ENCODE data around the gene RSBN1. TPM values are rescaled to one million over a fixed set of nuclear protein-coding genes. Genes with fewer than 3 reads are reported as not detected.
A peak's percentile ranks its signal among the peaks of the same experiment; 100 is the strongest.

The RSBN1 gene
- total and polyA plus RNA-seq, 9 of the 15 experiments (the other 6 are each of a cell fraction or from before 2014, with no cell fraction given): 4.5 to 24.3 (median 13.0) TPM

DNA sequence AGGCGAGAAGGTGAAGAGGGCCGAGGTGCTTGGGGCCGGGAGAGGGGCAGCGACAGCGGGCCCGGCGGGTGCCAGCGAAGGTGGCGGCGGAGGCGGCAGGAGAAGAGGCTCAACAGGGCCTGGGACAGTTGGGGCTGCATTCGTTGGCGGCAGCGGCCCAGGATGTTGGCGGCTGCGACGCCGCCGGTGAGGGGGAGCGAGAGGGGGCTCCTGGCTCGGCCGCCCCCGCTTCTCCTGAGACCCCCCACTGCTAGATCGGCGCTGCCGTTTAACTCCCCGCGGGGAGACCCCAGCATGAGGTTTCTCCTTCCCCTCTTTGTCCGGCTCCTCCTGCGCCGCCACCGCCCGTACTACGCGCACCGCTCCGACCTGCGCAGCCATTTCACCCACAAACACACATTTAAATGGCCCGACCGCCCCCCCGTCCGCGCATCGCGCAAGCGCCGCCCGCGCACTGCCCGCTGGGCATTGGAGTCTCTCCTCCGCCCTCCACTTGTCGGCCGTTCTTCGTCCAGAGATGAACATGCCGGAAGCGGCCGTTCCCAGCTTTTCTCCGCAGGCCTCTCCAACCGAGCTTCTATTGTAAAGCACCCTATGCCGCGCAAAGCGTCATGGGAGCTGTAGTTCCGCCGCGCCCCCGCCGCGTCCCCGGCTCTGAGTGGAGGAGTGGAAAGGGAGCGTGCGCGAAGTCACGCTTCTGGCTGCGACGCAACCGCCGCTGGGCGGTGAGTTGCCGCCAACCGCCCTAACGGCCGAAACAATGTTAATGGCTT is at the start of gene RSBN1 (continued):
- TF ChIP-seq, protein P1, sequence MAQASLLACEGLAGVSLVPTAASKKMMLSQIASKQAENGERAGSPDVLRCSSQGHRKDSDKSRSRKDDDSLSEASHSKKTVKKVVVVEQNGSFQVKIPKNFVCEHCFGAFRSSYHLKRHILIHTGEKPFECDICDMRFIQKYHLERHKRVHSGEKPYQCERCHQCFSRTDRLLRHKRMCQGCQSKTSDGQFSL (CRISPR knock-in tag; IDR thresholded peaks at IDR 0.05): peak; percentile 96
- TF ChIP-seq, protein P1 (tag; IDR thresholded peaks at IDR 0.05): peak in 1 of 2 experiments; percentile 94; a peak in 2 of 4 replicates
- TF ChIP-seq ZNF124 (CRISPR knock-in tag; IDR thresholded peaks at IDR 0.05) (no peak), ELF1 (tag; IDR thresholded peaks at IDR 0.05) (peak; percentile 98), ELF4 (CRISPR knock-in tag; IDR thresholded peaks at IDR 0.05) (peak; percentile 77), C11orf30 (IDR thresholded peaks at IDR 0.05; ENCODE audit: low read depth) (peak; percentile 59), KDM5B (IDR thresholded peaks at IDR 0.05; ENCODE audit: insufficient replicate concordance, low read depth, low read length) (peak; percentile 96), ZC3H11A (IDR thresholded peaks at IDR 0.05; ENCODE audit: low read depth, low read length) (peak; percentile 78; the same call in 1 of the 2 replicates), MEIS2 (IDR thresholded peaks at IDR 0.05; ENCODE audit: partially characterized antibody) (peak; percentile 95), CHD2 (IDR thresholded peaks at IDR 0.05; ENCODE audit: low read depth, low read length) (peak; percentile 44), TBL1XR1 (IDR thresholded peaks at IDR 0.05; ENCODE audit: low read length in 2 of 2) (0 out of 4 replicates have a peak, but pooled peaks of 1 of the 2 experiments have one; percentile 63), ZNF175 (CRISPR knock-in tag; IDR thresholded peaks at IDR 0.05; ENCODE audit: low read depth) (peak; percentile 25; the same call in 1 of the 2 replicates)
- TF ChIP-seq, protein P2, sequence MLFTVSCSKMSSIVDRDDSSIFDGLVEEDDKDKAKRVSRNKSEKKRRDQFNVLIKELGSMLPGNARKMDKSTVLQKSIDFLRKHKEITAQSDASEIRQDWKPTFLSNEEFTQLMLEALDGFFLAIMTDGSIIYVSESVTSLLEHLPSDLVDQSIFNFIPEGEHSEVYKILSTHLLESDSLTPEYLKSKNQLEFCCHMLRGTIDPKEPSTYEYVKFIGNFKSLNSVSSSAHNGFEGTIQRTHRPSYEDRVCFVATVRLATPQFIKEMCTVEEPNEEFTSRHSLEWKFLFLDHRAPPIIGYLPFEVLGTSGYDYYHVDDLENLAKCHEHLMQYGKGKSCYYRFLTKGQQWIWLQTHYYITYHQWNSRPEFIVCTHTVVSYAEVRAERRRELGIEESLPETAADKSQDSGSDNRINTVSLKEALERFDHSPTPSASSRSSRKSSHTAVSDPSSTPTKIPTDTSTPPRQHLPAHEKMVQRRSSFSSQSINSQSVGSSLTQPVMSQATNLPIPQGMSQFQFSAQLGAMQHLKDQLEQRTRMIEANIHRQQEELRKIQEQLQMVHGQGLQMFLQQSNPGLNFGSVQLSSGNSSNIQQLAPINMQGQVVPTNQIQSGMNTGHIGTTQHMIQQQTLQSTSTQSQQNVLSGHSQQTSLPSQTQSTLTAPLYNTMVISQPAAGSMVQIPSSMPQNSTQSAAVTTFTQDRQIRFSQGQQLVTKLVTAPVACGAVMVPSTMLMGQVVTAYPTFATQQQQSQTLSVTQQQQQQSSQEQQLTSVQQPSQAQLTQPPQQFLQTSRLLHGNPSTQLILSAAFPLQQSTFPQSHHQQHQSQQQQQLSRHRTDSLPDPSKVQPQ (CRISPR knock-in tag; IDR thresholded peaks at IDR 0.05; ENCODE audit: borderline replicate concordance): no peak
- TF ChIP-seq, protein P3, sequence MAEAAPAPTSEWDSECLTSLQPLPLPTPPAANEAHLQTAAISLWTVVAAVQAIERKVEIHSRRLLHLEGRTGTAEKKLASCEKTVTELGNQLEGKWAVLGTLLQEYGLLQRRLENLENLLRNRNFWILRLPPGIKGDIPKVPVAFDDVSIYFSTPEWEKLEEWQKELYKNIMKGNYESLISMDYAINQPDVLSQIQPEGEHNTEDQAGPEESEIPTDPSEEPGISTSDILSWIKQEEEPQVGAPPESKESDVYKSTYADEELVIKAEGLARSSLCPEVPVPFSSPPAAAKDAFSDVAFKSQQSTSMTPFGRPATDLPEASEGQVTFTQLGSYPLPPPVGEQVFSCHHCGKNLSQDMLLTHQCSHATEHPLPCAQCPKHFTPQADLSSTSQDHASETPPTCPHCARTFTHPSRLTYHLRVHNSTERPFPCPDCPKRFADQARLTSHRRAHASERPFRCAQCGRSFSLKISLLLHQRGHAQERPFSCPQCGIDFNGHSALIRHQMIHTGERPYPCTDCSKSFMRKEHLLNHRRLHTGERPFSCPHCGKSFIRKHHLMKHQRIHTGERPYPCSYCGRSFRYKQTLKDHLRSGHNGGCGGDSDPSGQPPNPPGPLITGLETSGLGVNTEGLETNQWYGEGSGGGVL (CRISPR knock-in tag; IDR thresholded peaks at IDR 0.05): no peak
- TF ChIP-seq, protein P4, sequence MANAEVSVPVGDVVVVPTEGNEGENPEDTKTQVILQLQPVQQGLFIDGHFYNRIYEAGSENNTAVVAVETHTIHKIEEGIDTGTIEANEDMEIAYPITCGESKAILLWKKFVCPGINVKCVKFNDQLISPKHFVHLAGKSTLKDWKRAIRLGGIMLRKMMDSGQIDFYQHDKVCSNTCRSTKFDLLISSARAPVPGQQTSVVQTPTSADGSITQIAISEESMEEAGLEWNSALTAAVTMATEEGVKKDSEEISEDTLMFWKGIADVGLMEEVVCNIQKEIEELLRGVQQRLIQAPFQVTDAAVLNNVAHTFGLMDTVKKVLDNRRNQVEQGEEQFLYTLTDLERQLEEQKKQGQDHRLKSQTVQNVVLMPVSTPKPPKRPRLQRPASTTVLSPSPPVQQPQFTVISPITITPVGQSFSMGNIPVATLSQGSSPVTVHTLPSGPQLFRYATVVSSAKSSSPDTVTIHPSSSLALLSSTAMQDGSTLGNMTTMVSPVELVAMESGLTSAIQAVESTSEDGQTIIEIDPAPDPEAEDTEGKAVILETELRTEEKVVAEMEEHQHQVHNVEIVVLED (CRISPR knock-in tag; IDR thresholded peaks at IDR 0.05): peak; percentile 96
- TF ChIP-seq, protein P5, sequence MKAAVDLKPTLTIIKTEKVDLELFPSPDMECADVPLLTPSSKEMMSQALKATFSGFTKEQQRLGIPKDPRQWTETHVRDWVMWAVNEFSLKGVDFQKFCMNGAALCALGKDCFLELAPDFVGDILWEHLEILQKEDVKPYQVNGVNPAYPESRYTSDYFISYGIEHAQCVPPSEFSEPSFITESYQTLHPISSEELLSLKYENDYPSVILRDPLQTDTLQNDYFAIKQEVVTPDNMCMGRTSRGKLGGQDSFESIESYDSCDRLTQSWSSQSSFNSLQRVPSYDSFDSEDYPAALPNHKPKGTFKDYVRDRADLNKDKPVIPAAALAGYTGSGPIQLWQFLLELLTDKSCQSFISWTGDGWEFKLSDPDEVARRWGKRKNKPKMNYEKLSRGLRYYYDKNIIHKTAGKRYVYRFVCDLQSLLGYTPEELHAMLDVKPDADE (conservative IDR thresholded peaks at IDR 0.05; ENCODE audit: control insufficient read depth, low read depth, low read length): peak; percentile 97
